ENCODE measurements around the gene LRRC2. TPM values are rescaled to one million over a fixed set of nuclear protein-coding genes. Genes with fewer than 3 reads are reported as not detected.

The LRRC2 gene
- total and polyA plus RNA-seq, 9 of the 15 experiments (the other 6 are each of a cell fraction or from before 2014, with no cell fraction given): 0.01 to 0.04 (median 0.03) TPM; not detected in 5

- TF ChIP-seq AFF1 (IDR thresholded peaks at IDR 0.05; ENCODE audit: low read depth in 1 of 2, partially characterized antibody in 2 of 2): no peak
- peak; percentile 74 for TF ChIP-seq ZSCAN32 (CRISPR knock-in tag; IDR thresholded peaks at IDR 0.05)
- no peak for TF ChIP-seq E2F6 (IDR thresholded peaks at IDR 0.05; ENCODE audit: borderline replicate concordance in 1 of 2, extremely low read depth in 1 of 2, insufficient read depth in 1 of 2, insufficient read length in 1 of 2, low read depth in 1 of 2, low read length in 1 of 2, poor library complexity in 1 of 2, severe bottlenecking in 1 of 2)
- TF ChIP-seq ELK3 (CRISPR knock-in tag; IDR thresholded peaks at IDR 0.05): no peak
- peak; percentile 64 for TF ChIP-seq ATF7 (IDR thresholded peaks at IDR 0.05)
- TF ChIP-seq SUPT5H (IDR thresholded peaks at IDR 0.05): no peak
- no peak for TF ChIP-seq CHD2 (IDR thresholded peaks at IDR 0.05; ENCODE audit: low read depth, low read length)
- TF ChIP-seq ZNF143 (CRISPR knock-in tag; IDR thresholded peaks at IDR 0.05): no peak
- TF ChIP-seq THRAP3 (IDR thresholded peaks at IDR 0.05; ENCODE audit: borderline replicate concordance): no peak
- TF ChIP-seq ZFP36 (IDR thresholded peaks at IDR 0.05; ENCODE audit: low read depth, low read length, partially characterized antibody): no peak
- TF ChIP-seq HMG20B (CRISPR knock-in tag; IDR thresholded peaks at IDR 0.05): no peak
- TF ChIP-seq RHOXF2B (CRISPR knock-in tag; conservative IDR thresholded peaks at IDR 0.05): no peak
- 0 out of 2 replicates have a peak, but pooled peaks have one; percentile 38 for TF ChIP-seq GABPA (tag; conservative IDR thresholded peaks at IDR 0.05; ENCODE audit: low read depth)
- no peak for TF ChIP-seq NCOA4 (IDR thresholded peaks at IDR 0.05; ENCODE audit: partially characterized antibody)
- TF ChIP-seq HIVEP1 (CRISPR knock-in tag; IDR thresholded peaks at IDR 0.05): no peak
- TF ChIP-seq HDGF (IDR thresholded peaks at IDR 0.05): no peak
- TF ChIP-seq ZBTB9 (CRISPR knock-in tag; IDR thresholded peaks at IDR 0.05): no peak
- no peak for TF ChIP-seq MECOM (CRISPR knock-in tag; IDR thresholded peaks at IDR 0.05)
- no peak for TF ChIP-seq BRD9 (IDR thresholded peaks at IDR 0.05; ENCODE audit: low read depth, partially characterized antibody)
- no peak for TF ChIP-seq TCFL5 (CRISPR knock-in tag; conservative IDR thresholded peaks at IDR 0.05)
- peak; percentile 31; the same call in 1 of the 2 replicates for TF ChIP-seq BMI1 (IDR thresholded peaks at IDR 0.05; ENCODE audit: low read length)
- TF ChIP-seq YBX1 (IDR thresholded peaks at IDR 0.05): no peak
- no peak for TF ChIP-seq DMBX1 (CRISPR knock-in tag; IDR thresholded peaks at IDR 0.05; ENCODE audit: borderline replicate concordance)
- no peak for TF ChIP-seq FOXM1 (IDR thresholded peaks at IDR 0.05; ENCODE audit: low read depth)
- TF ChIP-seq FOXM1 (CRISPR knock-in tag; IDR thresholded peaks at IDR 0.05; ENCODE audit: low read depth): no peak
Measured at GRCh38 chr3:46607603-46608028, 41.5 kb upstream of the LRRC2 start (continued).
